K562 (cell line): ENCODE results near the gene RAMP2. TPM values are rescaled to one million over a fixed set of nuclear protein-coding genes. Genes with fewer than 3 reads are reported as not detected.

Experiments
- C11orf30 ChIP-seq: fragments of 450-650 bp; IDR thresholded peaks from 2 replicates; pipeline ENCODE4 v1.6.1; 2016; ENCODE audit warnings: low read depth, mild to moderate bottlenecking
- RFX5 ChIP-seq: IDR thresholded peaks from 2 replicates; pipeline ENCODE4 v1.6.1; 2011; ENCODE audit warnings: low read depth, mild to moderate bottlenecking, improper control_type of control experiment, low read length
- ZBTB7A ChIP-seq: IDR thresholded peaks from 2 replicates; pipeline ENCODE4 v1.6.1; 2011; ENCODE audit warnings: low read depth, mild to moderate bottlenecking, low read length, moderate library complexity, borderline replicate concordance; ENCODE audit not compliant: control insufficient read depth
- ZNF316 ChIP-seq: fragments of 450-650 bp; IDR thresholded peaks from 2 replicates; pipeline ENCODE4 v1.6.1; 2016
- ZNF707 ChIP-seq: fragments of 250-450 bp; sonication (Bioruptor Pico); conservative IDR thresholded peaks from 2 replicates; pipeline ENCODE4 v1.8.0; 2022; ENCODE audit warnings: inconsistent platforms, mild to moderate bottlenecking, moderate library complexity
- polyA plus RNA-seq, 8 experiments: library from polyadenylated mRNA; depleted of rRNA in 4 of 8; stranded (reverse) in 5 of 8; unstranded in 3 of 8; fragments of >200 nt; fragmentation: Nextera tagmentation in 2 of 8; fragmentation: Illumina TruSeq in 1 of 8; extraction: Ambion mirVana in 2 of 8; extraction: Trizol in 1 of 8; gene quantifications; 2 replicates each; pipeline versions ENCODE4 v1.2.1 to v1.2.3, GENCODE V29; 2011 to 2014; ENCODE audit warnings: inconsistent platforms in 1 of 8, missing spikeins in 1 of 8
- total RNA-seq, 7 experiments: library from RNA; depleted of rRNA in 6 of 7; stranded (reverse); fragments of >200 nt in 6 of 7; fragmentation: Illumina TruSeq in 2 of 7; extraction: Trizol in 2 of 7; gene quantifications; 2 replicates each; pipeline versions ENCODE4 v1.2.1 to v1.2.3, GENCODE V29; 2011 to 2021; ENCODE audit warnings: low replicate concordance in 1 of 7
- TF ChIP-seq, protein P1 (sequence below): fragments of 450-650 bp; IDR thresholded peaks from 2 replicates; pipeline ENCODE4 v1.6.1; 2017; ENCODE audit warnings: mild to moderate bottlenecking, moderate library complexity
- TF ChIP-seq, protein P2 (sequence below): IDR thresholded peaks from 2 replicates; pipeline ENCODE4 v1.6.1; 2016; ENCODE audit warnings: missing genetic modification characterization, missing compliant biosample characterization
- TF ChIP-seq, protein P3 (sequence below): fragments of 250-450 bp; sonication (Bioruptor Pico); IDR thresholded peaks from 2 replicates; pipeline ENCODE4 v1.6.1; 2021; ENCODE audit warnings: mild to moderate bottlenecking
- TF ChIP-seq, protein P4 (sequence below): sonication (generic); formaldehyde crosslinking; IDR thresholded peaks from 2 replicates; pipeline ENCODE4 v1.8.0; 2023; ENCODE audit warnings: mild to moderate bottlenecking, missing genetic modification reagents
- TF ChIP-seq, protein P5 (sequence below): fragments of 450-650 bp; IDR thresholded peaks from 2 replicates; pipeline ENCODE4 v1.6.1; 2016; ENCODE audit warnings: mild to moderate bottlenecking, moderate library complexity

RAMP2 gene
- total and polyA plus RNA-seq, 9 of the 15 experiments (the other 6 are each of a cell fraction or from before 2014, with no cell fraction given): not detected

DNA sequence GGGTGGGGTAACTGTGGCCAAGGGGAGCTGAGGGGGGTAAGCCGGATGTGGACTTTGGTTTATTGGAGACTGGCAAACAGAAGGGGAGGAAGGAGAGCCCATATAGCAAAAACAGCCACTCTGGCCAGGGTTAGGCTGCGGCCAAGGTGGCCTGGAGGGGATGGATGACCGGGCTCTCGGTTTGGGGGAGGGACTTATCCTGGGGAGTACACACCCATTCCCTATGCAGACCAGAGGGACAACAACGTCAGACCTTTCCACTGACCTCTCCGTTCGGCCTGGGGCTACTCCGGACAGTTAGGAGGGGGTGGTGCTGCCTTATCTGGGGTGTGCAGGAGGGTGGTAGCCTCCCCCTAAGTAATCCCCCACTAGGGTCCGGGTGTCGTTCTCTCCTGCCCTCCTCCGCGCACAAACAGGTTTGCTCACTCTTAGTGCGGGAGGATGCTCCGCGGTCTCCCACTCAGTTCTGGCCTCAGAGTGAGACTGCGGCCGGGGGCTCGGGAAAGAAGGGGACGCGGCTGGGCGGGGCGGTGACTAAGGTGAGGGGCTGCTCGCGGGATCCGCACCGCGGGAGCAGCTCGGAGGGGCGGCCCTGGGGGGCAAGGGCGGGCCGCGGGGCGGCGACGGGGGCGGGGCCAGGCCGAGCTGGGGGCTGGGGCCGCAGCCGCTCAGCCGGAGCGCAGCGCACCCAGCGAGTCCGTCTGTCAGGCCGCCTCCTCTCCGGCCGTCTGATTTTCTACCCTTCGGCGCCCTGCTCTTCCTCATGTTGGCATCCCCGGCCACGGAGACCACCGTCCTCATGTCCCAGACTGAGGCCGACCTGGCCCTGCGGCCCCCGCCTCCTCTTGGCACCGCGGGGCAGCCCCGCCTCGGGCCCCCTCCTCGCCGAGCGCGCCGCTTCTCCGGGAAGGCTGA lies 19.2 kb downstream of the RAMP2 start, which contains the start of gene WNK4 (continued):
- TF ChIP-seq, protein P1, sequence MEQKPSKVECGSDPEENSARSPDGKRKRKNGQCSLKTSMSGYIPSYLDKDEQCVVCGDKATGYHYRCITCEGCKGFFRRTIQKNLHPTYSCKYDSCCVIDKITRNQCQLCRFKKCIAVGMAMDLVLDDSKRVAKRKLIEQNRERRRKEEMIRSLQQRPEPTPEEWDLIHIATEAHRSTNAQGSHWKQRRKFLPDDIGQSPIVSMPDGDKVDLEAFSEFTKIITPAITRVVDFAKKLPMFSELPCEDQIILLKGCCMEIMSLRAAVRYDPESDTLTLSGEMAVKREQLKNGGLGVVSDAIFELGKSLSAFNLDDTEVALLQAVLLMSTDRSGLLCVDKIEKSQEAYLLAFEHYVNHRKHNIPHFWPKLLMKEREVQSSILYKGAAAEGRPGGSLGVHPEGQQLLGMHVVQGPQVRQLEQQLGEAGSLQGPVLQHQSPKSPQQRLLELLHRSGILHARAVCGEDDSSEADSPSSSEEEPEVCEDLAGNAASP: no peak
- TF ChIP-seq, protein P2, sequence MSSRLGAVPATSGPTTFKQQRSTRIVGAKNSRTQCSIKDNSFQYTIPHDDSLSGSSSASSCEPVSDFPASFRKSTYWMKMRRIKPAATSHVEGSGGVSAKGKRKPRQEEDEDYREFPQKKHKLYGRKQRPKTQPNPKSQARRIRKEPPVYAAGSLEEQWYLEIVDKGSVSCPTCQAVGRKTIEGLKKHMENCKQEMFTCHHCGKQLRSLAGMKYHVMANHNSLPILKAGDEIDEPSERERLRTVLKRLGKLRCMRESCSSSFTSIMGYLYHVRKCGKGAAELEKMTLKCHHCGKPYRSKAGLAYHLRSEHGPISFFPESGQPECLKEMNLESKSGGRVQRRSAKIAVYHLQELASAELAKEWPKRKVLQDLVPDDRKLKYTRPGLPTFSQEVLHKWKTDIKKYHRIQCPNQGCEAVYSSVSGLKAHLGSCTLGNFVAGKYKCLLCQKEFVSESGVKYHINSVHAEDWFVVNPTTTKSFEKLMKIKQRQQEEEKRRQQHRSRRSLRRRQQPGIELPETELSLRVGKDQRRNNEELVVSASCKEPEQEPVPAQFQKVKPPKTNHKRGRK: no peak
- TF ChIP-seq ZNF316 (no peak), ZBTB7A (peak; percentile 99), RFX5 (no peak), ZNF707 (CRISPR knock-in tag) (no peak), C11orf30 (no peak)
- TF ChIP-seq, protein P3, sequence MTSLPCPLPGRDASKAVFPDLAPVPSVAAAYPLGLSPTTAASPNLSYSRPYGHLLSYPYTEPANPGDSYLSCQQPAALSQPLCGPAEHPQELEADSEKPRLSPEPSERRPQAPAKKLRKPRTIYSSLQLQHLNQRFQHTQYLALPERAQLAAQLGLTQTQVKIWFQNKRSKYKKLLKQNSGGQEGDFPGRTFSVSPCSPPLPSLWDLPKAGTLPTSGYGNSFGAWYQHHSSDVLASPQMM (CRISPR knock-in tag): no peak
- TF ChIP-seq, protein P4, sequence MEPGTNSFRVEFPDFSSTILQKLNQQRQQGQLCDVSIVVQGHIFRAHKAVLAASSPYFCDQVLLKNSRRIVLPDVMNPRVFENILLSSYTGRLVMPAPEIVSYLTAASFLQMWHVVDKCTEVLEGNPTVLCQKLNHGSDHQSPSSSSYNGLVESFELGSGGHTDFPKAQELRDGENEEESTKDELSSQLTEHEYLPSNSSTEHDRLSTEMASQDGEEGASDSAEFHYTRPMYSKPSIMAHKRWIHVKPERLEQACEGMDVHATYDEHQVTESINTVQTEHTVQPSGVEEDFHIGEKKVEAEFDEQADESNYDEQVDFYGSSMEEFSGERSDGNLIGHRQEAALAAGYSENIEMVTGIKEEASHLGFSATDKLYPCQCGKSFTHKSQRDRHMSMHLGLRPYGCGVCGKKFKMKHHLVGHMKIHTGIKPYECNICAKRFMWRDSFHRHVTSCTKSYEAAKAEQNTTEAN (CRISPR knock-in tag): no peak
- TF ChIP-seq, protein P5, sequence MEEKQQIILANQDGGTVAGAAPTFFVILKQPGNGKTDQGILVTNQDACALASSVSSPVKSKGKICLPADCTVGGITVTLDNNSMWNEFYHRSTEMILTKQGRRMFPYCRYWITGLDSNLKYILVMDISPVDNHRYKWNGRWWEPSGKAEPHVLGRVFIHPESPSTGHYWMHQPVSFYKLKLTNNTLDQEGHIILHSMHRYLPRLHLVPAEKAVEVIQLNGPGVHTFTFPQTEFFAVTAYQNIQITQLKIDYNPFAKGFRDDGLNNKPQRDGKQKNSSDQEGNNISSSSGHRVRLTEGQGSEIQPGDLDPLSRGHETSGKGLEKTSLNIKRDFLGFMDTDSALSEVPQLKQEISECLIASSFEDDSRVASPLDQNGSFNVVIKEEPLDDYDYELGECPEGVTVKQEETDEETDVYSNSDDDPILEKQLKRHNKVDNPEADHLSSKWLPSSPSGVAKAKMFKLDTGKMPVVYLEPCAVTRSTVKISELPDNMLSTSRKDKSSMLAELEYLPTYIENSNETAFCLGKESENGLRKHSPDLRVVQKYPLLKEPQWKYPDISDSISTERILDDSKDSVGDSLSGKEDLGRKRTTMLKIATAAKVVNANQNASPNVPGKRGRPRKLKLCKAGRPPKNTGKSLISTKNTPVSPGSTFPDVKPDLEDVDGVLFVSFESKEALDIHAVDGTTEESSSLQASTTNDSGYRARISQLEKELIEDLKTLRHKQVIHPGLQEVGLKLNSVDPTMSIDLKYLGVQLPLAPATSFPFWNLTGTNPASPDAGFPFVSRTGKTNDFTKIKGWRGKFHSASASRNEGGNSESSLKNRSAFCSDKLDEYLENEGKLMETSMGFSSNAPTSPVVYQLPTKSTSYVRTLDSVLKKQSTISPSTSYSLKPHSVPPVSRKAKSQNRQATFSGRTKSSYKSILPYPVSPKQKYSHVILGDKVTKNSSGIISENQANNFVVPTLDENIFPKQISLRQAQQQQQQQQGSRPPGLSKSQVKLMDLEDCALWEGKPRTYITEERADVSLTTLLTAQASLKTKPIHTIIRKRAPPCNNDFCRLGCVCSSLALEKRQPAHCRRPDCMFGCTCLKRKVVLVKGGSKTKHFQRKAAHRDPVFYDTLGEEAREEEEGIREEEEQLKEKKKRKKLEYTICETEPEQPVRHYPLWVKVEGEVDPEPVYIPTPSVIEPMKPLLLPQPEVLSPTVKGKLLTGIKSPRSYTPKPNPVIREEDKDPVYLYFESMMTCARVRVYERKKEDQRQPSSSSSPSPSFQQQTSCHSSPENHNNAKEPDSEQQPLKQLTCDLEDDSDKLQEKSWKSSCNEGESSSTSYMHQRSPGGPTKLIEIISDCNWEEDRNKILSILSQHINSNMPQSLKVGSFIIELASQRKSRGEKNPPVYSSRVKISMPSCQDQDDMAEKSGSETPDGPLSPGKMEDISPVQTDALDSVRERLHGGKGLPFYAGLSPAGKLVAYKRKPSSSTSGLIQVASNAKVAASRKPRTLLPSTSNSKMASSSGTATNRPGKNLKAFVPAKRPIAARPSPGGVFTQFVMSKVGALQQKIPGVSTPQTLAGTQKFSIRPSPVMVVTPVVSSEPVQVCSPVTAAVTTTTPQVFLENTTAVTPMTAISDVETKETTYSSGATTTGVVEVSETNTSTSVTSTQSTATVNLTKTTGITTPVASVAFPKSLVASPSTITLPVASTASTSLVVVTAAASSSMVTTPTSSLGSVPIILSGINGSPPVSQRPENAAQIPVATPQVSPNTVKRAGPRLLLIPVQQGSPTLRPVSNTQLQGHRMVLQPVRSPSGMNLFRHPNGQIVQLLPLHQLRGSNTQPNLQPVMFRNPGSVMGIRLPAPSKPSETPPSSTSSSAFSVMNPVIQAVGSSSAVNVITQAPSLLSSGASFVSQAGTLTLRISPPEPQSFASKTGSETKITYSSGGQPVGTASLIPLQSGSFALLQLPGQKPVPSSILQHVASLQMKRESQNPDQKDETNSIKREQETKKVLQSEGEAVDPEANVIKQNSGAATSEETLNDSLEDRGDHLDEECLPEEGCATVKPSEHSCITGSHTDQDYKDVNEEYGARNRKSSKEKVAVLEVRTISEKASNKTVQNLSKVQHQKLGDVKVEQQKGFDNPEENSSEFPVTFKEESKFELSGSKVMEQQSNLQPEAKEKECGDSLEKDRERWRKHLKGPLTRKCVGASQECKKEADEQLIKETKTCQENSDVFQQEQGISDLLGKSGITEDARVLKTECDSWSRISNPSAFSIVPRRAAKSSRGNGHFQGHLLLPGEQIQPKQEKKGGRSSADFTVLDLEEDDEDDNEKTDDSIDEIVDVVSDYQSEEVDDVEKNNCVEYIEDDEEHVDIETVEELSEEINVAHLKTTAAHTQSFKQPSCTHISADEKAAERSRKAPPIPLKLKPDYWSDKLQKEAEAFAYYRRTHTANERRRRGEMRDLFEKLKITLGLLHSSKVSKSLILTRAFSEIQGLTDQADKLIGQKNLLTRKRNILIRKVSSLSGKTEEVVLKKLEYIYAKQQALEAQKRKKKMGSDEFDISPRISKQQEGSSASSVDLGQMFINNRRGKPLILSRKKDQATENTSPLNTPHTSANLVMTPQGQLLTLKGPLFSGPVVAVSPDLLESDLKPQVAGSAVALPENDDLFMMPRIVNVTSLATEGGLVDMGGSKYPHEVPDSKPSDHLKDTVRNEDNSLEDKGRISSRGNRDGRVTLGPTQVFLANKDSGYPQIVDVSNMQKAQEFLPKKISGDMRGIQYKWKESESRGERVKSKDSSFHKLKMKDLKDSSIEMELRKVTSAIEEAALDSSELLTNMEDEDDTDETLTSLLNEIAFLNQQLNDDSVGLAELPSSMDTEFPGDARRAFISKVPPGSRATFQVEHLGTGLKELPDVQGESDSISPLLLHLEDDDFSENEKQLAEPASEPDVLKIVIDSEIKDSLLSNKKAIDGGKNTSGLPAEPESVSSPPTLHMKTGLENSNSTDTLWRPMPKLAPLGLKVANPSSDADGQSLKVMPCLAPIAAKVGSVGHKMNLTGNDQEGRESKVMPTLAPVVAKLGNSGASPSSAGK: no peak
